H1 (cell line): ENCODE data around the gene AMPH. TPM values are rescaled to one million over a fixed set of nuclear protein-coding genes. Genes with fewer than 3 reads are reported as not detected.

Experiments
- polyA plus RNA-seq, 7 experiments: library from polyadenylated mRNA; depleted of rRNA in 3 of 7; stranded (reverse) in 5 of 7; unstranded in 2 of 7; fragments of >200 nt in 5 of 7; fragments of 200-250 nt in 2 of 7; gene quantifications; 1 replicate in 5 of 7; 2 replicates in 1 of 7; 4 replicates in 1 of 7; pipeline versions ENCODE4 v1.2.1 to v1.2.3, GENCODE V29; 2011 to 2013; ENCODE audit warnings: missing spikeins in 2 of 7, mixed read lengths in 2 of 7
- total RNA-seq: library from RNA; stranded (reverse); fragmentation: NEBNext Ultra II Directional; extraction: Animal tissue kit (Norgen Biotek cat#: 25700); gene quantifications from 2 replicates; pipeline ENCODE4 v1.2.1, GENCODE V29; 2021
- TF ChIP-seq, protein P1 (sequence below): fragments of 300-600 bp; sonication (generic); IDR thresholded peaks from 2 replicates; pipeline ENCODE4 v1.7.1; 2012; ENCODE audit warnings: low read length, moderate library complexity, mild to moderate bottlenecking, inconsistent platforms; ENCODE audit not compliant: insufficient replicate concordance

AMPH gene
- total and polyA plus RNA-seq, 2 of the 8 experiments (the other 6 are each of a cell fraction or from before 2014, with no cell fraction given), result 7.3 to 12.2 TPM

DNA sequence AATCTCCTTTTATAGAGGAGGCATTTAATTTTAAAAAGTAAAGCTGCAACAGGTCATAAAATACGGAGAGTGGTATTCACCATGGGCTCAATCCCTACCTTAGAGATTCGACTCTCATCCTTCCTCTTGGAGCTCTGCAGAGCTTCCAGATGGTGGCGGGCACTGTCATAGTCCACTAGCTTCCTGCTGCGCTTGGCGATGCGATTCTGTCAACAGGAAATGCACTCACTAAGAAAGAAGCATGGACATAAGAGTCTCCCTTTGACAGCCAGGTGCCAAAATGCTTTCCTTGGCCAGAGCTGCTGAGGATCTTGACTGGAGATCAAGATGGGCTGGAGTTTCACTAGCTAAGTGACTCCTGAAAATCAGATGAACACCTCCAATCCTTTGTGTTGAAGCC is 154.4 kb downstream of the AMPH start (continued):
- TF ChIP-seq, protein P1, sequence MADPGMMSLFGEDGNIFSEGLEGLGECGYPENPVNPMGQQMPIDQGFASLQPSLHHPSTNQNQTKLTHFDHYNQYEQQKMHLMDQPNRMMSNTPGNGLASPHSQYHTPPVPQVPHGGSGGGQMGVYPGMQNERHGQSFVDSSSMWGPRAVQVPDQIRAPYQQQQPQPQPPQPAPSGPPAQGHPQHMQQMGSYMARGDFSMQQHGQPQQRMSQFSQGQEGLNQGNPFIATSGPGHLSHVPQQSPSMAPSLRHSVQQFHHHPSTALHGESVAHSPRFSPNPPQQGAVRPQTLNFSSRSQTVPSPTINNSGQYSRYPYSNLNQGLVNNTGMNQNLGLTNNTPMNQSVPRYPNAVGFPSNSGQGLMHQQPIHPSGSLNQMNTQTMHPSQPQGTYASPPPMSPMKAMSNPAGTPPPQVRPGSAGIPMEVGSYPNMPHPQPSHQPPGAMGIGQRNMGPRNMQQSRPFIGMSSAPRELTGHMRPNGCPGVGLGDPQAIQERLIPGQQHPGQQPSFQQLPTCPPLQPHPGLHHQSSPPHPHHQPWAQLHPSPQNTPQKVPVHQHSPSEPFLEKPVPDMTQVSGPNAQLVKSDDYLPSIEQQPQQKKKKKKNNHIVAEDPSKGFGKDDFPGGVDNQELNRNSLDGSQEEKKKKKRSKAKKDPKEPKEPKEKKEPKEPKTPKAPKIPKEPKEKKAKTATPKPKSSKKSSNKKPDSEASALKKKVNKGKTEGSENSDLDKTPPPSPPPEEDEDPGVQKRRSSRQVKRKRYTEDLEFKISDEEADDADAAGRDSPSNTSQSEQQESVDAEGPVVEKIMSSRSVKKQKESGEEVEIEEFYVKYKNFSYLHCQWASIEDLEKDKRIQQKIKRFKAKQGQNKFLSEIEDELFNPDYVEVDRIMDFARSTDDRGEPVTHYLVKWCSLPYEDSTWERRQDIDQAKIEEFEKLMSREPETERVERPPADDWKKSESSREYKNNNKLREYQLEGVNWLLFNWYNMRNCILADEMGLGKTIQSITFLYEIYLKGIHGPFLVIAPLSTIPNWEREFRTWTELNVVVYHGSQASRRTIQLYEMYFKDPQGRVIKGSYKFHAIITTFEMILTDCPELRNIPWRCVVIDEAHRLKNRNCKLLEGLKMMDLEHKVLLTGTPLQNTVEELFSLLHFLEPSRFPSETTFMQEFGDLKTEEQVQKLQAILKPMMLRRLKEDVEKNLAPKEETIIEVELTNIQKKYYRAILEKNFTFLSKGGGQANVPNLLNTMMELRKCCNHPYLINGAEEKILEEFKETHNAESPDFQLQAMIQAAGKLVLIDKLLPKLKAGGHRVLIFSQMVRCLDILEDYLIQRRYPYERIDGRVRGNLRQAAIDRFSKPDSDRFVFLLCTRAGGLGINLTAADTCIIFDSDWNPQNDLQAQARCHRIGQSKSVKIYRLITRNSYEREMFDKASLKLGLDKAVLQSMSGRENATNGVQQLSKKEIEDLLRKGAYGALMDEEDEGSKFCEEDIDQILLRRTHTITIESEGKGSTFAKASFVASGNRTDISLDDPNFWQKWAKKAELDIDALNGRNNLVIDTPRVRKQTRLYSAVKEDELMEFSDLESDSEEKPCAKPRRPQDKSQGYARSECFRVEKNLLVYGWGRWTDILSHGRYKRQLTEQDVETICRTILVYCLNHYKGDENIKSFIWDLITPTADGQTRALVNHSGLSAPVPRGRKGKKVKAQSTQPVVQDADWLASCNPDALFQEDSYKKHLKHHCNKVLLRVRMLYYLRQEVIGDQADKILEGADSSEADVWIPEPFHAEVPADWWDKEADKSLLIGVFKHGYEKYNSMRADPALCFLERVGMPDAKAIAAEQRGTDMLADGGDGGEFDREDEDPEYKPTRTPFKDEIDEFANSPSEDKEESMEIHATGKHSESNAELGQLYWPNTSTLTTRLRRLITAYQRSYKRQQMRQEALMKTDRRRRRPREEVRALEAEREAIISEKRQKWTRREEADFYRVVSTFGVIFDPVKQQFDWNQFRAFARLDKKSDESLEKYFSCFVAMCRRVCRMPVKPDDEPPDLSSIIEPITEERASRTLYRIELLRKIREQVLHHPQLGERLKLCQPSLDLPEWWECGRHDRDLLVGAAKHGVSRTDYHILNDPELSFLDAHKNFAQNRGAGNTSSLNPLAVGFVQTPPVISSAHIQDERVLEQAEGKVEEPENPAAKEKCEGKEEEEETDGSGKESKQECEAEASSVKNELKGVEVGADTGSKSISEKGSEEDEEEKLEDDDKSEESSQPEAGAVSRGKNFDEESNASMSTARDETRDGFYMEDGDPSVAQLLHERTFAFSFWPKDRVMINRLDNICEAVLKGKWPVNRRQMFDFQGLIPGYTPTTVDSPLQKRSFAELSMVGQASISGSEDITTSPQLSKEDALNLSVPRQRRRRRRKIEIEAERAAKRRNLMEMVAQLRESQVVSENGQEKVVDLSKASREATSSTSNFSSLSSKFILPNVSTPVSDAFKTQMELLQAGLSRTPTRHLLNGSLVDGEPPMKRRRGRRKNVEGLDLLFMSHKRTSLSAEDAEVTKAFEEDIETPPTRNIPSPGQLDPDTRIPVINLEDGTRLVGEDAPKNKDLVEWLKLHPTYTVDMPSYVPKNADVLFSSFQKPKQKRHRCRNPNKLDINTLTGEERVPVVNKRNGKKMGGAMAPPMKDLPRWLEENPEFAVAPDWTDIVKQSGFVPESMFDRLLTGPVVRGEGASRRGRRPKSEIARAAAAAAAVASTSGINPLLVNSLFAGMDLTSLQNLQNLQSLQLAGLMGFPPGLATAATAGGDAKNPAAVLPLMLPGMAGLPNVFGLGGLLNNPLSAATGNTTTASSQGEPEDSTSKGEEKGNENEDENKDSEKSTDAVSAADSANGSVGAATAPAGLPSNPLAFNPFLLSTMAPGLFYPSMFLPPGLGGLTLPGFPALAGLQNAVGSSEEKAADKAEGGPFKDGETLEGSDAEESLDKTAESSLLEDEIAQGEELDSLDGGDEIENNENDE, result no peak
